HG03571 (cell line): Measurements from ENCODE around the gene SLX1B.
"Not testable (repeated sequence)": the region's sequence is repeated elsewhere in the genome, so short reads cannot be mapped to it uniquely, and the experiment has no call there.

Experiments used
- ATAC-seq: cut with Tn5 transposase; IDR thresholded peaks from one replicate; pipeline ENCODE4 v1.9.1; 2021; ENCODE audit not compliant: unreplicated experiment

SLX1B gene

GRCh38 chr16:29454269-29454668 lies at the start of gene SLX1B, which contains the start of gene BOLA2:
Gene SLX1B (plus strand): TSS chr16:29454533.
Gene BOLA2 (minus strand): TSS chr16:29454351. CDS start chr16:29454253, 98 bp downstream.
- peak; percentile 81 for ATAC-seq

DNA sequence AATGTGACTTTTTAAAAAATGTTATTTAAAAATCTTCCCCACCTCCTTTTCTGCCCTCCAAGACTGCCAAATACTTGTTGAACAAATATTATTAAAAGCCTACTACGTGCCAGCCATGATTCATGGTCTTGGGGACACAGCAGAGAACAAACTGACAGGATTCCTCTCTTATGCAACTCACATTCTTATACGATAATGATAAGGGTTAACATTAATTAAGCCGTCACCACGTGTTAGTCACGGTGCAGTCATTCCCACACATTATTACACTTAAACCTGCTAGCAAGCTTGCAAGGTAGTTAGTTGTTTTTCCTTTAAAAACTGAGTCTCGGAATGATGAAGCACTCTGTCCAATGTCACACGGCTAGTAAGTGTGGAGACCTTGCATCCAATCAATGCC lies 49.1 kb upstream of the SLX1B start:
- not testable (repeated sequence) for ATAC-seq

- not testable (repeated sequence) for ATAC-seq
Observed at GRCh38 chr16:29423587-29423986, 30.7 kb upstream of the SLX1B start.

DNA sequence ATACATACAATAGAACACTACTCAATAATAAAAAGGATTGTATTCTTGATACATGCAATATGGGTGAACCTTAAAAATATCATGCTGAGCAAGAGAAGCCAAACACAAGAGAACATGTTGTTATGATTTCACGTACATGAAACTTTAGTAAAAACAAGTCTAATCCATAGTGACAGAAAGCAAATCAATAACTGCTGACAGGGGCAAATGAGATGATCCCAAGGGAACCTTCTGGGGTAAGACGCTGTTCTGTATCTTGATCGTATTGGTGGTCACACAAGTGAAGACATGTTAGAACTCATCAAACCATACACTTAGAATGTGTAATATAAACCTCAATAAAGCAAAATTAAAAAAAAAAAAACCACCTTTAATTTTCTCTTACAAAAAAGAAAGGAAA lies 28.9 kb upstream of the SLX1B start:
- not testable (repeated sequence) for ATAC-seq

- peak; percentile 6 for ATAC-seq
Observed at GRCh38 chr16:29453754-29454153, 579 bp upstream of the SLX1B start.

- peak; percentile 43 for ATAC-seq
Observed at GRCh38 chr16:29454828-29455227, 495 bp downstream of the SLX1B start.

GRCh38 chr16:29457660-29458059 lies 3.3 kb downstream of the SLX1B start:
- not testable (repeated sequence) for ATAC-seq

DNA sequence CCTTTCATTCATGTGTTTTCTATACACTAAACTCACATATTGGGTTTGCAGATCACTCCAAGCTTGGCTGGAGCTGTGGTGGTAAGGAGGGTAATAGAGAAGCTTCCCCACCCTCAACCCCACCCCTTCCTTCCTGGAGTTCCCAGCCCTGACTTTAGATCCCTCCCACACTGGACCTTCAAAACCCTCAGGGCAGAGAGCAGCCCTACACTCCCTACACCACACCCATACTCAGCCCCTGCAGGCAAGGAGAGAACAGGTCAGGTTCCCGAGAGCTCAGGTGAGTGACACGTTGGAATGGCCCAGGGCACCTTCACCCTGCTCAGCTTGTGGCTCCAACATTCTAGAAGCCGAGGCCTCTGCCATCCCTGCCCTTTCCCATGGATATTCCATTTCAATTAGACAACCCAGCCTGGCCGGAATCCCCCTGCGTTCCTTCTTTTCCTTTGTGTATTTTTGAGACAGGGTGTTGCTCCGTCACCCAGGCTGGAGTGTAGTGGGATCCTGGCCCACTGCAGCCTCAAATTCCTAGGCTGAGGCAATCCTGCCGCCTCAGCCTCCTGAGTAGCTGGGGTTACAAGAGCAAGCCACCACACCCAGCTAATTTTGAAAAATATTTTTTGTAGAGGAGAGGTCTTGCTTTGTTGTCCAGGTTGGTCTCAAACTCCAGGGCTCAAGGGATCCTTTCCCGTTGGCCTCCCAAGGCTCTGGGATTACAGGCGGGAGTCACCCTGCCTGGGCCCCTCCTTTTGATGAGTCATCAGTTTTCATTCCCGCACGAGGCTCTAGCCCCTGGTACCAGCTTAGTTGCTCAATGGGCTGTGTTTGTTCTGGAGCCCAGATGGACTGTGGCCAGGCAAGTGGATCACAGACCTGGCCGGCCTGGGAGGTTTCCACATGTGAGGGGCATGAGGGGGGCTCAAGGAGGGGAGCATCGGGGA lies 5.6 kb downstream of the SLX1B start, which contains the start of gene SULT1A4:
Gene SULT1A4 (plus strand): TSS at position 208 of the 941 bp plus-strand sequence. CDS start 1,473 bp downstream, outside the sequence.
- ATAC-seq: not testable (repeated sequence)

- not testable (repeated sequence) for ATAC-seq
Observed at GRCh38 chr16:29460647-29461030, 6.3 kb downstream of the SLX1B start.

GRCh38 chr16:29465985-29466824 lies 11.9 kb downstream of the SLX1B start:
- ATAC-seq: not testable (repeated sequence)

GRCh38 chr16:29466904-29467303 lies 12.6 kb downstream of the SLX1B start:
- ATAC-seq: not testable (repeated sequence)

DNA sequence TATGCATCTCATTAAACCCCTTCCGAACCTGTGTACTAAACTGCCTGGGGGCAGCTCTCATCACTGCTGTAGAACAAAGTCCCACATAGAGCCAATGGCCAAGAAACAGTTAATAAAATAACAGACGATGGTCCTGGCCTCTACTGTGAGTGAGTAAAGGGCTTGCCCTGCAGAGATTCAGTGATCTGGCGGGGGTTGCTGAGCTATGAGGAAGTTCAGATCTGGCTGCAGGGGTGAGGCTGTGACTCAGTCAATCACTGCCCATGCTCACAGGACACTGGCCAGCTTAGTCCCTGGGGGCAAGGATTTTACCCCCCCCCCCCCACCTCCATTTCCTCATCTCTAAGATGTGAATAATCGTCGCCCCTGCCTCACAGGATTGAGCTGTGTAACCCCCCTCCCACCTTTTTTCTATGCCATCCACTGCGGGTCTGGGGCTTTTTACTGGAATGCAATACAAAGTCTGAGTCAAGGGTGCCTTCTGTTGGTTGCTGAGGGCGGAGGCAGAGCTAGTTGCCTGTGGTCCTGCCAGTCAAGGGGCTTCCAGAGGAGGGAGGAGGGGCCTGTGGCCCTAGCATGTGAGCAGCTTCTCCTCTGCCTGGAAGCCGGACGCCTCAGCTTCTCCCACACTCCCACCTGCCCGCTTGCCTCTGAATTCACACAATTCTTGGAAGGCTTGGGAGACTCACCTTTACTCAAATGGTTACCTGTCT lies 13.5 kb downstream of the SLX1B start:
- ATAC-seq: not testable (repeated sequence)

- not testable (repeated sequence) for ATAC-seq
Observed at GRCh38 chr16:29469660-29470059, 15.3 kb downstream of the SLX1B start.

DNA sequence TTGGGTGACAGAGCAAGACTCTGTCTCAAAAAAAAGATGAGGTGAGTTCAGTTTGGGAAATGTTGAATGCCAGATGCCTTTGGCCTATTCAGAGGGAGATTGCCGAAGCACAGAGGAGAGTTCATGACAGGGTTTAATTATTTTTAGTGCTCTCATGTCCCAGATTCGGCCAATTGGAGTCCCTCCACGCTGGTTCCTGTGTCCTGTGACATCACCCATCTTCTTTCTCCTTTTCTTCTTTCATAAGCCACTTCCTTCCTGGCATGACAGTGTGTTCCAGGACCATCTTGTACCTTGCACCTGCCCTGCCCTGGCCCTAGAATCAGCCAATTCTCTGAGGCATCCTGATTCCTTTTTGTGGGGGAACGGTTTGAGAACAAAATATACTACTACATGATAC lies 17.7 kb downstream of the SLX1B start:
- not testable (repeated sequence) for ATAC-seq

DNA sequence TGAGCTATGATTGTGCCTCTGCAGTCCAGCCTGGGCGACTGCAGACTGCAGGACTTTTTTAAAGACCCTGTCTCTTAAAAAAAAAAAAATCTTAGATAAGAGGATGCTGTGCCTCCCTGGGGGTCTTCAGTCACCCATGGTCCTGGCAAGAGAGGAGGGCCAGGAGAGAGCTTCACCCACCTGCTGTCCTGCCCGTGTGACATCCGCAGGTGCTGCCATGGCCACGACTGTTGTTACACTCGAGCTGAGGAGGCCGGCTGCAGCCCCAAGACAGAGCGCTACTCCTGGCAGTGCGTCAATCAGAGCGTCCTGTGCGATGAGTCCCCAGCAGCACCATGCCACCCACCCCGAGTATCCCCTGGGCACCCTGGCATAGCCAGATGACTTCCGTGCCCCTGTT lies 27.9 kb downstream of the SLX1B start:
- ATAC-seq: not testable (repeated sequence)

DNA sequence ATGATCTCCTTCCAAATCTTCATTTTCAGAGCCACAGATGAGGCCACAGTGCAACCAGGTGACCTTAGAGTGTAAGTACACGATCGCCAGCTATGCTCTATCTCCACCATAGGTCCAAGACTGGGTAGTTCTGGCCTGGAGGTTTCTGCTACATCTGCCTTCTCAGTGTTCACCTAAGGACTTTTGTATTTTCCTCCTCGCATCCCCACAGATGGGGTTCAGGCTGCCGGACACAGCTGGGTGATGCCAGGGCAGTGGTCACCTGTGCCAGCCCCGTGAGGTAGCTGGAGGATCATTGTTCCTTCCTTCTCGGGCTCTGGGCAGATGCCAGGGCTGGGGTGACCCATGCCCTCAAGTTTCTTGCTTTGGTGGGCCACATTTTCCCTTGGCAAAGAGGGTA lies 52.0 kb downstream of the SLX1B start, which contains the start of gene NPIPB12:
Gene NPIPB12 (minus strand): TSS at position 101 of the 400 bp plus-strand sequence.
- ATAC-seq: not testable (repeated sequence)
